Hematopoietic multipotent progenitor cell treated with erythropoietin and hydrocortisone succinate and interleukin-3 and kit ligand, for 6 days (in vitro differentiated cells): ENCODE measurements around the gene LTBP1.
"Not testable (repeated sequence)": the region's sequence is repeated elsewhere in the genome, so short reads cannot be mapped to it uniquely, and the experiment has no call there.

ENCODE experiments used
- DNase-seq: peaks from one replicate; pipeline ENCODE4 v3.0.0-alpha.2; 2015

Gene LTBP1

DNA sequence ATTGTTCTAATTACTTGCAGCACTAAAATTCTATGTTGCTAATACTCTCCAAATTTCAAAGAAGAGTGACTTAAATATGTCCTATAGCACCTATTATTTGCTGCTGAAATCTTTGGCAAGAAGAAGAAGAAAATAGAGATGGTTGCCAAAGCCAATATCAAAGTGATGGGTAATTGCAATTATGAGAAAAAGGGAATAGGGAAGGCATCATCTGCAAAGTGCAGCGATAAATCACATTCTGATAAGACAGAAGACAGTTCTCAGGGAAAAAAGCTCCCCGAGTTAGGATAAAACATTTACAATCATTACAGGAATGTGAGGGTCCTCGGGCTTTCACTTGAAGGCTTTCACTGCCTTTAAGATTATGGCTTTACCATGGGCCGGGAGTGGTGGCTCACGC is 457.6 kb downstream of the LTBP1 start:
- DNase-seq = no peak

- no peak for DNase-seq
Measured at GRCh38 chr2:33406622-33407021, 459.9 kb downstream of the LTBP1 start.

DNA sequence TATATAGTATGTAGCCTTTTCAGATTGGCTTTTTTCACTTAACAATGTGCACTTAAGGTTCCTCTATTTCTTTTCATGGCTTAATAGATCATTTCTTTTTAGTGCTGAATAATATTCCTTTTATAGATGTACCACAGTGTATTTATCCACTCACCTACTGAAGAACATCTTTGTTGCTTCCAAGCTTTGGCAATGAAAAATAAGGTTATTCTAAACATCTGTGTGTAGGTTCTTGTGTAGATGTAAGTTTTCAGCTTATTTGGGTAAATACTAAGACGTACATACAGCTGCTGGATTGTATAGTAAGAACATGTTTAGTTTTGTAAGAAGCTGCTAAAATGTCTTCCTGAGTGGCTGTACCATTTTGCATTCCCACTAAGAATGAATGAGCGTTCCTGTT is 461.4 kb downstream of the LTBP1 start:
- no peak for DNase-seq

GRCh38 chr2:33409417-33409955 is 462.7 kb downstream of the LTBP1 start:
- DNase-seq = no peak

- no peak for DNase-seq
Measured at GRCh38 chr2:33411765-33412164, 465.0 kb downstream of the LTBP1 start.

- DNase-seq = peak; percentile 67
Measured at GRCh38 chr2:33412920-33413319, 466.2 kb downstream of the LTBP1 start.

DNA sequence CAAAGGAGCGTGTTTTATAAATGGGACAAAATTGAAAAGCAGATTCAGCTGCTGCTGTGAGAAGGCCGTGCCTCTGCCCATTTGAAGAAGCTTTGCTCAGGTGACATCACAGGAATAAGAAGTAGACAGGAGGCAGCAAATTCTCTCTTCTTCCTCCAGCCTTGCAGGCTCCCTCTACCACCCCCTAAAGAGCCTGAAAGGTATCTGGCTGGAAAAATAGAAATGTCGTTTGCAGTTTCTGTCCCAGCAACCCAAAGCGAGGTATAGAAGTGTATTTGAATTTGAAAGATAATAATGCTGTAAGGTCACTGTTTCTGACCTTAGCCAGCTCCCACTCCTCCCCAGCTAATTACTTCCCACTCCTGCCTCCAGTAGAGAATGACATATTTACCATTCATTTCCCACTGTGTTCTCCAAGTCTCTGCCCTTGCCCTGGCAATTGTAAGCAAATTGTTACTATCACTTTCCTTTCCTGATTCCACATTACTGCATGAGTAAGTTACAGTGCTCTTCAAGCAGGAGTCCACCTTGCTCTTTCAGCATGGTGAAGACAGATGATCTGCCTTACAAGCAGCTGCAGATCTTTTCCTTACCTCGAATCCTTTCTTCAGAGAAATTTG is 472.9 kb downstream of the LTBP1 start:
- DNase-seq = no peak

DNA sequence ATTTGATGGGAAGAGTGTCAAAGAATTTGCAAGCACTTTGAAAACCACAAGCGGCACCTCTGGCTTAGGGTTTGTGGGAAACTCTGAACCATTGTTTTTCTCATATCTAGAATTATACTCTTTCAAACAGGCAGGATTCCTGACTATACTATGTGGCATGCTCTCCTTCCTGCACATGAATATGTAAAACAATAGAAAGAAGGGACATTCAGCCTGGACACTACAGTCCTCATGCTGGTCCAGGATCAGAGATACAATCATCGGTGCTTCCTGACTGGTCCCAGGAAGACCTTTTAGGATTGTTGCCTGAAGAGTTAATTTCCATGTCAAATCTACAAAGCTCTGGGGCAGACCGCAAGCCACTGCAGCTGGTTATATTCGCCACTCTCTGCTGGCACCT is 474.0 kb downstream of the LTBP1 start:
- no peak for DNase-seq

DNA sequence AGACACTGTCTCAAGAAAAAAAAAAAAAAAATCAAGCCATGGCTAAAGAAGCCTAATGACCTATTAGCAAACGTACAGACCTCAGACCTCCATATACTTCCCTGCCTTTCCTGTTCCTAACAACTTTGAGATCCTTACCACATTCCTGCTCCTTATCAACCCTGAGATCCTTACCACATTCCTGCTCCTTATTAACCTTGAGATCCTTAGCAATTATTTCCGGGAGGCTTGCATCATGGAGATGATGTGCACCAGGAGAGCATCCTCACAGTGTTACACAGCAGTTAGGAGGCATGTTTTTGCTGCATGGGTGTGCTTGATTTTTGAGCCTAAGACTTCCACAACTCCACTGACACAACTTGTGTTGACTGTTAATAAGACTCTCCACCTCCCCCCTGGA is 475.1 kb downstream of the LTBP1 start:
- no peak for DNase-seq

DNA sequence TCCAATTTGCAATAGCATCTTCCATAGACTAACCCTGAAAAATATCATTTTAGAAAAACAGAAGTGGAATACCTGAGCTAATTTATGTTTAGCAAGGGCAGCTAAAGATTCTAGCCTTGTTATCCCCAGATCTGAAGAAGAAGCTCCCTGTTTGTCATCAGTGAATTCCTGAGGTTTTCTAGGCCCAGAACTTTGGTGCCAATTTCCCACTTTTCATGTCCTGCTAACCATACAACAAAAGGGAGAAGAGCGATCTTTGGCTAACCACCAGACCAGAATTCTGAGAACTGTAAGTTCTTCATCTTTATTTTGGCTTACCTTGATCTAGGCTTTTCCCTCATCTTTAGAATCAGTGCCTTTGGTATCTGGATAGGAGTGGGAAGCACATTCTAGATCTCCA is 478.4 kb downstream of the LTBP1 start:
- DNase-seq = no peak

DNA sequence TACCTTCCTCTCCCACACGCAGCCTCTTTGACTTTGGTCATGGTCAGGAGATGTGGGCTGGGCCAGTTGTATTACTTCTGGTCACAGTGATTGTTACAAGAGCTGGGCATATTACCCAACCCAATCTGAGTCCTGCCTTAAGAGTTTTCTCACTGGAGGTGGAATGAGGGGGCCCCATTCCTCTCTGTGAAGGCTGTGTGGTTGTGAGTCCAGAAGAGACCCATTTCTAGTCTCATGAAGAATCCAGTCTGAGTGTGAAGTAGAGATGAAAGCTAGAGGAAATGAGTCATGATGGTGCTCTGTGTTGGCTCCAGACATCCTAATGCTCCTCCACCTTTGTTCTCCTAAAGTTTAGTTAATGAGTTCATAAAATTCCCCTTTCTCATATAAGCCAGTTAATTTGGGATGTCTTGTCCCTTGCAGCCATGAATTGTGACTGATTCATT is 478.9 kb downstream of the LTBP1 start:
- DNase-seq = no peak

- no peak for DNase-seq
Measured at GRCh38 chr2:33426666-33427231, 480.0 kb downstream of the LTBP1 start.

DNA sequence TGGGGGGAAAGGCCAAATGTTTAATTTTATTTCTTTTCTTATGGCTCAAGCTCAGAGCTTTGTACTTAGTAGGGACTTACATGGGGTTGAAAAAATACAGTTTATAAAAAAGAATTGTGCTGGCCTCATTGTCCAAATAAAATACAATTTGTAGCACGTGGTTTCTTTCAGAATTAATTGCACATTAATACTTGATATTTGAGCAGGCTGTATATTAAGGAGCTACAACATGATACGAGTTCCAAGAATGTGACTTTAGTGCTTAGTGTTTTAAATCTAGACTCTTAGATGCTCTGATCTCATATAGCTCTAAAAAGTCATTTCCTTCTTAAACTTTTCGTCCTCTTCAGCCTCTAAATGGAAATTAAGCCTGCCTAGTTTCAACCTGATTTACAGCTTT is 483.3 kb downstream of the LTBP1 start:
- no peak for DNase-seq

DNA sequence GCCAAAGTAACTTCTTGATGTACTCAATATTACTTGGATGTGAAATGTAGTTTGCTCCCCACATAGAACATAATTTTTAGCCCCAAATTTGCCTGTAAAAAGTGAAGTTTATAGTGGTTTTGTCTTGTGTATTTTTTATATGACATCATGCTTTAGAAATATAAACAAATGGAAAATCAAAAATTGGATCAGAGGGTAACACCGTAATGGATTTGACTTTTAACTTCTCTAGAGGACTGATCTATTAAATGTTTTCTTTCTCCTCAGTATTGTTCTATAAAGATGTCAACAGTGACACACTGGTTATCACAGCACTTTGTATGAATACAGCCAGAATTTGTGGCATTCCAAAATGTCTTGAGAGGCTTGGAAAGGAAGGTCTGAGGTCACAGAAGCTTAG is 484.1 kb downstream of the LTBP1 start:
- no peak for DNase-seq

- DNase-seq = no peak
Measured at GRCh38 chr2:33432871-33433270, 486.1 kb downstream of the LTBP1 start.

DNA sequence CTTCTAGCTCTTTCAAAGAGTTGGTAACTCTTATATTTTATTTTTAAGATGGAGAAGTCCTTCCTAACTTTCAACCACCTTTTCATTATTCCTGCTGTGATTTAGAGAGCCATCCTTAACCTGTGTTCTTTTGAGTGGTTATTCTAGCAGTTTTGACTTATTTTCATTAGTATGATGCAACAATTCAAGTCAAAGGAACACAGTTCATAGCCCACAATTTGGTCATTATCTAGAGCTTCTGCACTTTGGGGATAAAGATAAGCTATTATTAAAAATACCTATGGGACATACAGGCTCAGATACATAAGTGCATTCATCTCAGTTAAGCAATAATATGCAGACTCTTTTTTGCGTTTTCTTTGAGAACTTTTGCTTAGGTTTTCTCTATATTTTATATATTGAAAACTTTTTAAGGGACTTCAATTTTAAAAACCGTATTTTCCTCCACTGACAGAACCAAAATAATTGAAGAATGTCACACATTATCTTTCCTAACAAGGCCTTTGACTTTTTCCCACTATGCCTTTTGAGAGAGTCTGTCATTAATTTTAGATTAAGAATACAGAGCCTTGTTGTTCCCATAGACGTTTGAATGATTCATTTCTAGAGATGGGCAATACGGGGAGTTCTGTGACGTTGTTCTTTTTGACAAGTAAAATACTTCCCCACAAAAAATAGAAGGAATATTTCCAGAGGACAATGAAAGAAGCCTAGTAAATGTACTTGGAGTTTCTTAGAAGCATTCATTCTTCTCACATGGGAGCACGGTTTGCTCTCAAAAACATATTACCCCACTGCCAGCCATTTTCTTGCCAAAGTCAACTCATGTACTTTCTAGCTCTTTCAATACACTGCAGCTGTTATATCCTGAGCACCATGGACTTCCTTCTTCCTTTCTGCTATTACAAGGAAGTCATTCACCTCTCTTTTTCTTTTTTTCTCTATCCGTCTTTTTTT is 486.8 kb downstream of the LTBP1 start:
- DNase-seq = no peak

DNA sequence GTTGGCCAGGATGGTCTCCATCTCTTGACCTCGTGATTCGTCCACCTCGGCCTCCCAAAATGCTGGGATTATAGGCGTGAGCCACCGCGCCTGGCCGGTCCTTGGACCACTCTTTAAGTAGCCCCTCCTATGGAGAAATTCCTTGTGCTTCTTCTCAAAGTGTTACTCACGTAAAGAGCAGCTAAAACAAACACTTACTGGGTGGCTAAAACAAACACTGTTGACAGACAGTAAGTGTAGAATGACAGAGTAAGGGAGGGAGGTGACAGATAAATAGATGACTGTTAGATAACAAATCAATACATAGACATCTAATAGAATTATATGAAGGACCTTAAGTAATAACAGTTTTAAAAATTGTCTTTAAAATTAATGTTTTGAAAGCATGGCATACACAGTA is 488.8 kb downstream of the LTBP1 start:
- DNase-seq = no peak

- DNase-seq = no peak
Measured at GRCh38 chr2:33436083-33436482, 489.3 kb downstream of the LTBP1 start.

- DNase-seq = peak; percentile 55
Measured at GRCh38 chr2:33437297-33437696, 490.5 kb downstream of the LTBP1 start.

- no peak for DNase-seq
Measured at GRCh38 chr2:33437815-33438214, 491.1 kb downstream of the LTBP1 start.

DNA sequence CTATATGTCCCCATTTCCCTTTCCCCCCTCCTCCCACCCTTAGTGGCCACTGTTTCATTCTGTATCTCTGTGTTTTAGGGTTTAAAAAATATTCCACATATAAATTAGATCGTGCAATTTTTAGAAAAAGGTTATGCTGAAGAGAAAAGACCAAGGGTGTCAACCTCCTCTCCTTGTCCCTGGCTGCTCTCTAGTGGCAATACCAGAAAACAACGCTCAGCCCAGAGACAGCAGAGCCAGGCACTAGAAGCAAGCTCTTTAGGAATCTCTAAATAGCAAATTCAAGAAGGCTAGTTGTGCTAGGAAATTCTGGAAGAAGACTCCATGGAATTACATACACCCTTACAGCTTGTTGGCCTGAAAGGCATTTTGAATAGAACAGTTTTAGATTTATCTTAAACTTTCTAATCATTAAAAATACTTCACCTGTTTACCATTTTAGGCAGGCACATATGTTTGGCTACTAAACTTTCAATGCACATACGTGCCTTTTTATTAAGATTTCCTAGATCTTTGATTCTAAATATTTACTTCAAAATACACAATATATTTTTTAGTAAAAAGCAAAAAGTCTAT is 494.6 kb downstream of the LTBP1 start:
- DNase-seq = peak; percentile 81

DNA sequence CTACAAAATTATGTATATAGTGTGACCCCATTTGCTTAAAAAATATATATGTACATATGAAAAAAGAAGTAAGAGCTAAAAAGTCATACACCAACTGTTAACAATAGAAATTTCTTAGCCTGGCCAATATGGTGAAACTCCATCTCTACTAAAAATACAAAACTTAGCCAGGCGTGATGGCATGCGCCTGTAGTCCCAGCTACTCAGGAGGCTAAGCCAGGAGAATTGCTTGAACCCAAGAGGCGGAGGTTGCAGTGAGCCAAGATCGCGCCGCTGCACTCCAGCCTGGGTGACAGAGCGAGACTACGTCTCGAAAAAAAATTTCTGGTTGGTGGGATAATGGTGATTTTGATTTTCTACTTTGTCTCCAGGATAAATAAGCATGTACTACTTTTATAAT is 495.3 kb downstream of the LTBP1 start:
- not testable (repeated sequence) for DNase-seq

- DNase-seq = no peak
Measured at GRCh38 chr2:33442528-33443079, 495.9 kb downstream of the LTBP1 start.
